ENCODE data around the gene ZNF512B. TPM values are rescaled to one million over a fixed set of nuclear protein-coding genes. Genes with fewer than 3 reads are reported as not detected.

ZNF512B gene
- total and polyA plus RNA-seq, 2 donors (not counting 1 experiment from before 2014, with no cell fraction given) = 8.8 to 10.5 TPM

GRCh38 chr20:63947638-63948456, 21.9 kb downstream of the ZNF512B start:
- Histone ChIP-seq H3K79me2 (ENCODE audit: control insufficient read depth, insufficient read depth, low read length) (peaks cover 99% of the 10 kb centered on the region), H3K4me2 (replicated peaks; ENCODE audit: low read depth, low read length, poor library complexity, severe bottlenecking) (peak overlapping the region; percentile 95), H3K4me1 (ENCODE audit: control insufficient read depth in 2 of 2, insufficient read depth in 2 of 2, low read length in 2 of 2) (peaks cover 53 to 60% of the 10 kb centered on the region in 2 donors), H3K36me3 (replicated peaks in 1 of 2; ENCODE audit: control extremely low read depth in 1 of 2, control insufficient read depth in 1 of 2, extremely low read depth in 1 of 2, insufficient read depth in 2 of 2, low read length in 1 of 2) (peaks cover 0 to 34% of the 10 kb centered on the region in 2 experiments), H3K9ac (ENCODE audit: low read length) (peak overlapping the region; percentile 28), H2AFZ (ENCODE audit: insufficient read depth, low read depth, low read length, poor library complexity, severe bottlenecking) (no peak overlapping the region), H3K27ac (ENCODE audit: low read length in 2 of 2) (peak overlapping the region in 1 of 2 donors; percentile 92), H3K27me3 (replicated peaks in 1 of 4; ENCODE audit: control extremely low read depth in 1 of 4, control insufficient read depth in 3 of 4, insufficient read depth in 4 of 4, low read length in 3 of 4) (no peaks in the 10 kb centered on the region), H3K9me3 (ENCODE audit: control extremely low read depth in 1 of 3, control insufficient read depth in 2 of 3, insufficient read depth in 1 of 3, low read length in 2 of 3) (no peaks in the 10 kb centered on the region), H4K20me1 (ENCODE audit: control insufficient read depth, insufficient read depth, low read length, poor library complexity, severe bottlenecking) (peaks cover 99% of the 10 kb centered on the region), H3K4me3 (ENCODE audit: control extremely low read depth in 1 of 5, extremely low read depth in 1 of 5, insufficient read depth in 1 of 5, low read depth in 2 of 5, low read length in 4 of 5) (peak overlapping the region in 3 of 5 experiments; percentile 8 to 23 (median 21))
- ChIA-PET POLR2A (no interaction called here), CTCF (no interaction called here)
- intact Hi-C loops (cut with micrococcal nuclease) = no loop called here
- Mint-ChIP-seq H3K9me3 (ENCODE audit: insufficient read depth) (no peaks in the 10 kb centered on the region), H3K27me3 (no peaks in the 10 kb centered on the region), H3K4me1 (peaks cover 54% of the 10 kb centered on the region), H3K4me3 (peak overlapping the region; percentile 90), H3K27ac (peak overlapping the region; percentile 99)
- 10% methylated on average over 27 of the region's 27 CpGs for WGBS (ENCODE audit: insufficient coverage)
- ATAC-seq (ENCODE audit: low read depth) (peak; percentile 9), DNase-seq (peak; percentile 69)
- no peak for TF ChIP-seq EZH2 (IDR thresholded peaks at IDR 0.05; ENCODE audit: borderline replicate concordance, insufficient read depth, low read depth, low read length, poor library complexity, severe bottlenecking)
- TF ChIP-seq CTCF (IDR thresholded peaks at IDR 0.05) = no peak

Measured in B cell (primary cell).